Lower leg skin (tissue), 4 donors: Measurements from ENCODE around the gene DNAL1. TPM values are rescaled to one million over a fixed set of nuclear protein-coding genes. Genes with fewer than 3 reads are reported as not detected.

Source experiments
- DNase-seq, 2 donors: peaks; one replicate each; pipeline ENCODE4 v3.0.0-alpha.2; 2019; ENCODE audit warnings: low spot score in 2 of 2
- H3K4me3 ChIP-seq: fragments of 200-600 bp; sonication (generic); 2 replicates; pipeline ENCODE4 v1.5.1; 2017; ENCODE audit warnings: mild to moderate bottlenecking, low read depth; ENCODE audit not compliant: poor library complexity, severe bottlenecking
- POLR2A ChIP-seq, 2 donors: fragments of 450-650 bp; IDR thresholded peaks; one replicate each; pipeline ENCODE4 v1.6.1; 2016 to 2017; ENCODE audit warnings: antibody characterized with exemption in 2 of 2, mild to moderate bottlenecking in 1 of 2, moderate library complexity in 1 of 2
- WGBS, 2 donors: methylation state at CpG; one replicate each; pipeline ENCODE4 v1.1.5; 2018; 5-methylcytosine and 5-hydroxymethylcytosine counted together
- intact Hi-C: fragments of 100-400 bp; cut with DNase I; formaldehyde crosslinking; loops from one replicate; pipeline ENCODE4 v1.15.0; 2023; ENCODE audit warnings: low total_unique reads
- total RNA-seq, 4 donors: library from RNA; depleted of rRNA; stranded (reverse); fragments of >200 nt; gene quantifications; one replicate each; pipeline ENCODE4 v1.1.0, GENCODE V29; 2016
- TF ChIP-seq, protein P1 (sequence below), 3 donors: fragments of 450-650 bp; IDR thresholded peaks; one replicate each; pipeline ENCODE4 v1.5.1; 2016; ENCODE audit warnings: antibody characterized with exemption in 3 of 3, mild to moderate bottlenecking in 3 of 3, moderate library complexity in 2 of 3

The DNAL1 gene
- total RNA-seq, 4 donors from 2014 or later: 1.3 to 5.4 (median 3.1) TPM

- 39 to 46% methylated on average over 2 of the region's 2 CpGs for WGBS, 2 donors
- H3K4me3 ChIP-seq: no peak overlapping the region
- DNase-seq: no peak
- intact Hi-C loops: no loop called here
- TF ChIP-seq, protein P1, sequence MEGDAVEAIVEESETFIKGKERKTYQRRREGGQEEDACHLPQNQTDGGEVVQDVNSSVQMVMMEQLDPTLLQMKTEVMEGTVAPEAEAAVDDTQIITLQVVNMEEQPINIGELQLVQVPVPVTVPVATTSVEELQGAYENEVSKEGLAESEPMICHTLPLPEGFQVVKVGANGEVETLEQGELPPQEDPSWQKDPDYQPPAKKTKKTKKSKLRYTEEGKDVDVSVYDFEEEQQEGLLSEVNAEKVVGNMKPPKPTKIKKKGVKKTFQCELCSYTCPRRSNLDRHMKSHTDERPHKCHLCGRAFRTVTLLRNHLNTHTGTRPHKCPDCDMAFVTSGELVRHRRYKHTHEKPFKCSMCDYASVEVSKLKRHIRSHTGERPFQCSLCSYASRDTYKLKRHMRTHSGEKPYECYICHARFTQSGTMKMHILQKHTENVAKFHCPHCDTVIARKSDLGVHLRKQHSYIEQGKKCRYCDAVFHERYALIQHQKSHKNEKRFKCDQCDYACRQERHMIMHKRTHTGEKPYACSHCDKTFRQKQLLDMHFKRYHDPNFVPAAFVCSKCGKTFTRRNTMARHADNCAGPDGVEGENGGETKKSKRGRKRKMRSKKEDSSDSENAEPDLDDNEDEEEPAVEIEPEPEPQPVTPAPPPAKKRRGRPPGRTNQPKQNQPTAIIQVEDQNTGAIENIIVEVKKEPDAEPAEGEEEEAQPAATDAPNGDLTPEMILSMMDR (IDR thresholded peaks at IDR 0.05): no peak
- TF ChIP-seq POLR2A (IDR thresholded peaks at IDR 0.05): no peak
Observed at GRCh38 chr14:73610687-73611086, 34.1 kb upstream of the DNAL1 start.

DNA sequence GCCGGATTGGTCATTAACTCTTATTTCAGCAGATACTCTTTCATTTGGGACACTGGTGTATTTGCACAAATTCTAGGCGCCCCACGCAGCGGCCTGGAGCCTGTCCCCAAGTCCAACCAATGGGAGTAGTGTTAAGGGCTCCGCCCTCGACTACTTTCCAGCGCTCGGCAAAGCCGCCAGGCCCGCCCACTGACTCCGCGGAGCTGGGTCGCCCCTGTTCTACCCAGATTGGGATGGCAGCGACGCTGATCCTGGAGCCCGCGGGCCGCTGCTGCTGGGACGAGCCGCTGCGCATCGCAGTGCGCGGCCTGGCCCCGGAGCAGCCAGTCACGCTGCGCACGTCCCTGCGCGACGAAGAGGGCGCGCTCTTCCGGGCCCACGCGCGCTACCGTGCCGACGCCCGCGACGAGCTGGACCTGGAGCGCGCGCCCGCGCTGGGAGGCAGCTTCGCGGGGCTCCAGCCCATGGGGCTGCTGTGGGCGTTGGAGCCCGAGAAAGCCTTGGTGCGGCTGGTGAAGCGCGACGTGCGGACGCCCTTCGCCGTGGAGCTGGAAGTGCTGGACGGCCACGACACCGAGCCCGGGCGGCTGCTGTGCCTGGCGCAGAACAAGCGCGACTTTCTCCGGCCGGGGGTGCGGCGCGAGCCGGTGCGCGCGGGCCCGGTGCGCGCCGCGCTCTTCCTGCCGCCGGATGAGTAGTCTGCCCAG lies 32.3 kb upstream of the DNAL1 start, which contains the start of gene ACOT6:
Gene ACOT6, plus strand, starts transcription at position 179 of the 707 bp plus-strand sequence. Its CDS starts 55 bp downstream, at position 234.
- 0 to 1% methylated on average over 35 to 40 of the region's 84 CpGs for WGBS, 2 donors
- peak within 1 kb of the TSS; percentile 44 for H3K4me3 ChIP-seq
- no peak for TF ChIP-seq POLR2A (IDR thresholded peaks at IDR 0.05)
- TF ChIP-seq, protein P1 (IDR thresholded peaks at IDR 0.05): no peak
- intact Hi-C loops: no loop called here
- peak; percentile 62 to 91 for DNase-seq

DNA sequence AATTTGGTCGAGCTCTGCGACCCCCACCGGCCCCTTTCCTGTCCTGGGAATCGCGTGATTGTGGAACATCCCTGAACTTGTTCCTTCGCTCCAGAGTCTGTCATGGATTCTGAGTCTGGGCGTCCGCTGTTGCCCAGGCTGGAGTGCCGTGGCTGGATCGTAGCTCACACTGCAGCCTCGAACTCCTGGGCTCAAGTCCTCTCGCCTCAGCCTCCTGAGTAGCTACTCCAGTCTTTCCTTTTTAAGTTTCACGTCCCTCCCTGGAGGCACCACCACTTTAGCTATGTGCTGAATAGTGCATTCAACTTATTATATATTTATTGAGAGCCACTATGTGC lies 31.8 kb upstream of the DNAL1 start:
- no peak for TF ChIP-seq POLR2A (IDR thresholded peaks at IDR 0.05)
- peak overlapping the region; percentile 44 for H3K4me3 ChIP-seq
- intact Hi-C loops: no loop called here
- DNase-seq: no peak
- WGBS, 2 donors: 2 to 4% methylated on average over 7 to 10 of the region's 13 CpGs

DNA sequence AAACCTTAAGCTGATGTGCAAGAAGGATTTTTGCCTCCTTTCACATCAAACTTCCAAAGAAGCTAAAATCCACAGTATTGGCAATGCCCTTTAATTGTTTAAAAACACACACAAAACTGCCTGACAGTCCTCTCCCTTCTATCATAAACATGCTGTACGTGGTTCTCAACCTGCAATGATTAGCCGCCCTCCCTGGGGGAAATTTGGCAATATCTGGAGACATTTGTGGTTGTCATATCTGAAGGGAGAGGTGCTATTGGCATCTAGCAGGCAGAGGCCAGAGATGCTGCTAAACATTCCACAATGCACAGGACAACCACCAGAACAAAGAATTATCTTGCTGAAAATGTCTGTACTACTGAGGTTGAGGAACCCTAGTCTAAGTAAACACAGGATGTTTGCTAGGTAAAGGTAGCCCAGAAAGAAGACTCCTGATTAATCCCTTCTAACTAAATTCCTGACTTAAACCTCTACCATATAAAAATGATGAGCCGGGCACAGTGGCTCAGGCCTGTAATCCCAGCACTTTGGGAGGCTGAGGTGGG lies 31.3 kb upstream of the DNAL1 start:
- no peak for DNase-seq
- 68 to 76% methylated on average over 3 of the region's 3 CpGs for WGBS, 2 donors
- no peak overlapping the region for H3K4me3 ChIP-seq
- intact Hi-C loops: no loop called here
- TF ChIP-seq POLR2A (IDR thresholded peaks at IDR 0.05): no peak
- TF ChIP-seq, protein P1 (IDR thresholded peaks at IDR 0.05): no peak

DNA sequence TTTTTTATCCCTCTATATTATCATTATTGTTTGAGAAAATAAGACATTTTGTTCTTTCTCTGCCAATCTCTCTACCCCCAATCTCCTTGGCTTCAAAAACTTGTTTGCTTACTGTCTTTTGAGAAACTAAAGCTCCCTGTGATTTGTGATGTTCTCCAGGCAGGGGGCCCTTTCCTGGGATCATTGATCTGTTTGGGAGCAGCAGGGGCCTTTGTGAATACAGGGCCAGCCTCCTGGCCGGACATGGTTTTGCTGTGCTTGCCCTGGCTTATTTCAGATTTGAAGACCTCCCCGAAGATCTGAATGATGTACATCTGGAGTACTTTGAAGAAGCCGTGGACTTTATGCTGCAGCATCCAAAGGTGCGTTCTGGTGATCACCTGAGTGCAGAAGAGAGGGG lies 28.0 kb upstream of the DNAL1 start:
- 83 to 92% methylated on average over 4 of the region's 4 CpGs for WGBS, 2 donors
- no peak for TF ChIP-seq POLR2A (IDR thresholded peaks at IDR 0.05)
- TF ChIP-seq, protein P1 (IDR thresholded peaks at IDR 0.05): no peak
- DNase-seq: no peak
- H3K4me3 ChIP-seq: no peak overlapping the region
- intact Hi-C loops: no loop called here

- intact Hi-C loops: no loop called here
- 22 to 60% methylated on average over 1 of the region's 1 CpG for WGBS, 2 donors
- H3K4me3 ChIP-seq: no peak overlapping the region
- DNase-seq: no peak
- no peak for TF ChIP-seq POLR2A (IDR thresholded peaks at IDR 0.05)
- TF ChIP-seq, protein P1 (IDR thresholded peaks at IDR 0.05): no peak
Observed at GRCh38 chr14:73619524-73619923, 25.3 kb upstream of the DNAL1 start.
